ENCODE data around the gene CFAP99.

DNA sequence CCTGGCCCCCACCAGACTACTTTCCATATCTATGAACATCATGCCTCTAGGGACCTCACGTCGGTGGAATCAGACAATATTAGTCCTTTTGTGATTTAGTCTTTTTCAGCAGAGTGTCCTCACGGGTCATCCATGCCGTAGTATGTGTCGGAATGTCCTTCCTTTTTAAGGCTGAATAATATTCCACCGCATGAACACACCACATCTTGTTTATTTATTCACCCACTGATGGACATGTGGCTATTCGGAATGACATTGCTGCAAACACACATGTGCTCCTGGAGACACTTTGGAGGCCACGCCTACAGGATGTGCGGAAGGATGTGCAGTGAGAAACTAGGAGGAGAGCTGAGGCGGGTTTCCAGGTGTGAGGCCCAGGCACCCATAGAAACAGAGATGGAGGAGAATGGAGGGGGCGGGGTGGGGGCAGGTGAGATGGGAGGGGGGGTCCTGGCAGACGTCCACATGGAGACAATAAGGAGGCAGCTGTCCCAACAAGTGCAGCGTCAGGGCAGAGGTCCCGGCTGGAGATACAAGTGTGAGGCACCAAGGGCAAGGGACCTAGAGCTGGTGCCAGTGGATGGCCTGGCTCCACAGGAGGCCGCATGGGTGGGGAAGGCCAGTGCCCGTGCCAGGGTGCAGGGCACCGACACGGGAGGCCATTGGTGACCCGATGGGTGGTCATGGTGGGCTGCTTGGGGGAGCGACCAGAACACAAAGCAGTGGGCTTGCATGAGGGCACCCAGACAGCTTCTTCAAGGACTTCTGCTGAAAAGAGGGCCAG, 21.0 kb upstream of the CFAP99 start:
- TF ChIP-seq, protein P1, sequence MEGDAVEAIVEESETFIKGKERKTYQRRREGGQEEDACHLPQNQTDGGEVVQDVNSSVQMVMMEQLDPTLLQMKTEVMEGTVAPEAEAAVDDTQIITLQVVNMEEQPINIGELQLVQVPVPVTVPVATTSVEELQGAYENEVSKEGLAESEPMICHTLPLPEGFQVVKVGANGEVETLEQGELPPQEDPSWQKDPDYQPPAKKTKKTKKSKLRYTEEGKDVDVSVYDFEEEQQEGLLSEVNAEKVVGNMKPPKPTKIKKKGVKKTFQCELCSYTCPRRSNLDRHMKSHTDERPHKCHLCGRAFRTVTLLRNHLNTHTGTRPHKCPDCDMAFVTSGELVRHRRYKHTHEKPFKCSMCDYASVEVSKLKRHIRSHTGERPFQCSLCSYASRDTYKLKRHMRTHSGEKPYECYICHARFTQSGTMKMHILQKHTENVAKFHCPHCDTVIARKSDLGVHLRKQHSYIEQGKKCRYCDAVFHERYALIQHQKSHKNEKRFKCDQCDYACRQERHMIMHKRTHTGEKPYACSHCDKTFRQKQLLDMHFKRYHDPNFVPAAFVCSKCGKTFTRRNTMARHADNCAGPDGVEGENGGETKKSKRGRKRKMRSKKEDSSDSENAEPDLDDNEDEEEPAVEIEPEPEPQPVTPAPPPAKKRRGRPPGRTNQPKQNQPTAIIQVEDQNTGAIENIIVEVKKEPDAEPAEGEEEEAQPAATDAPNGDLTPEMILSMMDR (conservative IDR thresholded peaks at IDR 0.05 in 1 of 2, IDR thresholded peaks at IDR 0.05 in 1 of 2; ENCODE audit: low read depth in 1 of 2, low read length in 2 of 2), result no peak
- no peak for TF ChIP-seq EZH2 (IDR thresholded peaks at IDR 0.05; ENCODE audit: low read length, missing control alignments)

Data from fibroblast of lung (primary cell).